ENCODE results near the gene GRIA4.

Gene GRIA4

DNA sequence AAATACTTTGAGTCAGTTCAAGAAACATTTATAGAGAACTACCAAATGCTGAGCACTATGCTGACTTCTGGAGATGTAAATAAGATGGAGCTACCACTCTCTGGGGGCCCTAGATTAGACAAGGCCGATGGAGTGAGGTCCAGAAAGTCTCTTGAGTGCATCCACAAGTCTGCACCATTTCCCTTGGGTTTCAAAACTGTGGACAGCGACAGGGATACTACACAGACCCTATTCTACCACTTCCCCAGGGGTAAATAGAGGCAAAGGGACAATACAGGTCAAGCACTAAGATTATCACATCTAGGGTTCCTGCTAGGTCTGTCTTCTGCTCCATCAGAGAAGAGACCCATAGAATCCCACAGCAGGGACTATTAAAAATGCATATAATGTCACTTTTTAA is 183.2 kb downstream of the GRIA4 start:
- DNase-seq, result no peak

DNA sequence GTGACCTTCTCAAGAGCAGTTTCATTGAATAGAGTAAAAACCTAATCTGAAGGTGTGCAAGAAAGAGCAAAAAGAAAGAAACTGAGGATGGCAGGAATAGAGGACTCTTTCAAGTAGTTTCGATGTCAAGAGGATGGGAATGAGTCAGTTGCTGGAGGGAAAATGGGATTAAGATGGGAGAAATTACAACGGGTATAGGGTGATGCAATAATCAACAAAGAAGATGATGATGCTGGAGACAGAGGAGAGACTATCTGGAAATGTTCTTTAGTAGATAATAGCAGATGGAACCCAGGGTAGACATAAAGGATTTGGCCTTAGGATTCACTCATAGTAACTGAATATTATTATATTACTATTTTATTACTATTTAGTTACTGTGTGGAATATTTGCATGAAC is 189.4 kb downstream of the GRIA4 start:
- DNase-seq, result no peak

DNA sequence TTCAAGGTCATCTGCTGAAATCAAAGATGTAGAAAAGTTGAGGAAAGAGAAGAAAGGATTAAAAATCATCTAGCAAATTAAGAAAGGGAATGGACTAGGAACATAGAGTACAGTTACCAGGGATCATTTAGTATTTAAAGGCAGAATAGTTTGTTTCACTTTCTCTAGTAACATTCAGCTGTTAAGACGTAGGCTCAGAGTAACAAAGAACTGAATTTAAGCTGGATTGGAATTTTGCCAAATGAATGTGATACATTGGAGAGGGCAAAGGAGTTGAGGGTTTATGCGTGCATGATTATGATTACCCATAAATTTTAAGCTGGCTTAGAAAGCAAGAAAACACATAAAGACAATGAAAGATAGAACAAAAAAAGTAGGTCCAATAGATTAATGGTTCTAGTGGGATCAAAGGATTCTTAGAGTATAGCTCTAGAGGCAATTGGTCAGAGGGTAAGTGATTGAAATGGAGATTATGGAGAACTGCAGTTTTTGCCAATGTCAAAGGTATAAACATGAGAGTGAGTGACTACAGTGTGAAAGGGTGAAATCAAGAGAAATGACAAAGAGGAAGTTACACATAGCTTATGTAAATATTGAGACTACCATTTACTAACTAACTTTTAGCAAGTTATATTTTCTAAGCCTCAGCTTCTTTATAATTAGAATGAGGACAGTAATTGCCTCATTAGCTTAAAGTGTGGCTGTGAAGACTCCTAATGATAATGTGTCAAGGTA is 190.0 kb downstream of the GRIA4 start:
- DNase-seq, result no peak

DNA sequence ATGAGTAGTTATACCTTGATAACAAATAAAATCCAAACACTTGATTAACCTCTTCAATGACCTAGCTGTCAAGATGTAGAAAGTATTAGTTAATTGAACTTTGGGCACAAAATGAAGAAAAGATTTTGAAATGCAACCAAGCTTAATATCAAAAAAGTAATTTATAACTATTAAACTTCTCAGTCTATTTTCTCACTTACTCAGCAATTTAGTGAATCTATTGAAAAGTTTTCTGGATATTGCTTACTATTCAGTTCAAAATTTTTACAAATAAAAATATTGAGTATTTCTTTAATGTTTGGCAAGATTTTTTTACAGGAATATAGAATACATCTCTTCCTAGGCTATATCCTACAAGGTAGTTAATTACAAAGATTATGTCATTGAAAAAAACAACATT is 192.5 kb downstream of the GRIA4 start:
- DNase-seq, result no peak

GRCh38 chr11:105811242-105811641 is 201.4 kb downstream of the GRIA4 start:
- DNase-seq, result no peak

GRCh38 chr11:105821372-105821771 is 211.5 kb downstream of the GRIA4 start:
- no peak for DNase-seq

DNA sequence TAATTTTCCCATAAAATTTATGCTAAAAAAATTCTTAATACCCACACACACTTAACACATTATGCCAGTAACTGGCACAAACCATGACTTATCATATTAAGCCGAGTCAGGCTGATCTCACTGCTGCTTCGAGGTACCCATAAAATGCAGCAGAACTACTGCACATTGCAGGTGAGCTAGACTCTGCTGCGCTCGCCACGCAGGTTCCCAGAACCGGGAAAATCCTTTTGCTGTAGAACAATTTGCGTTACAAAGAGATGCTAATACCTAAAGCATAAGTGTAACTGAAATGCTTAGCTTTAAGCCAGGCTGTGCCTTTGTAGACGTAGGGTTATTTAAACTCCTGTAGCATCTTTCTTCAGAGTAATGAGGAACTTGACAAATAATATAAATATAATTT is 211.9 kb downstream of the GRIA4 start:
- no peak for DNase-seq

- no peak for DNase-seq
Observed at GRCh38 chr11:105823495-105824033, 213.7 kb downstream of the GRIA4 start.

GRCh38 chr11:105824457-105825013 is 214.7 kb downstream of the GRIA4 start:
- DNase-seq, result no peak

GRCh38 chr11:105825141-105825540 is 215.3 kb downstream of the GRIA4 start:
- no peak for DNase-seq

DNA sequence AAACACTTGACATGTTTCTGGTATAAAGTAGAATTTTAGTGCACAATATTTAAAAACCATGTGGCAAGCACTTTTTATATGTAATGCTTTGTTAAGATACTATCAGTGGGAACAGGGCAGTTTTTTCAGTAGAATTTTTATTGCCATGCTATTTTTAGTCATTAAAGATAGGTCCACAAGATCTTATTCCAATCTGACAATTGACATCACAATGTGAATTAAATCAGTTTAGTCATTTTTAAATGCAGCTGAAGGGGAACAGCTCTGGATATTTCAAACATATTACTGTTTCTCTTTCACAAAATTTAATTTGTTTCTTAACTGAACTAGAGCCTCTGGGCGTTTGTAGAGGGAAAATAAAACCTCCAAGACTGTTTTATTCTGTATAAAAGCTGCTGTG is 218.0 kb downstream of the GRIA4 start:
- DNase-seq, result no peak

- no peak for DNase-seq
Observed at GRCh38 chr11:105829084-105829483, 219.2 kb downstream of the GRIA4 start.

GRCh38 chr11:105834461-105834860 is 224.6 kb downstream of the GRIA4 start:
- no peak for DNase-seq

GRCh38 chr11:105838668-105839384 is 229.0 kb downstream of the GRIA4 start:
- no peak for DNase-seq

DNA sequence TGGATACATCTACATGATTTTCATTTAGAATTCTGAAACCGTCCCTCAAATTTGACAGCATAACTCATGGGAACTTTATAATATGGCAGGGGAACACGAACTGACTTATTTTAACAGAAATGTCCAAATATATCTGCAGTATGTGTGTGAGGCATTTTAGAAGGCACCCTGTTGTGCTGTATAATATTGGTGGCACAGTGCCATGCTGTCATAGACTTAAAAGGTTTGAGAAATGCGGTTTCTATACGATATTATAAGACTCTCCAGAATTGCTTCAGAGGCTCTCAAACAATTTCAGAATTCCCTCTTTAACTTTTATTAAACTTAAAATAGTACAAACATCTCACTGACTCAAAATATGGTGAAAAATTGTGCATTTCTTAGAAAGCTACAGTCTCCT is 230.5 kb downstream of the GRIA4 start:
- no peak for DNase-seq

GRCh38 chr11:105852403-105852802 is 242.5 kb downstream of the GRIA4 start:
- DNase-seq, result no peak

GRCh38 chr11:105854269-105854668 is 244.4 kb downstream of the GRIA4 start:
- no peak for DNase-seq

GRCh38 chr11:105856954-105857353 is 247.1 kb downstream of the GRIA4 start:
- no peak for DNase-seq

DNA sequence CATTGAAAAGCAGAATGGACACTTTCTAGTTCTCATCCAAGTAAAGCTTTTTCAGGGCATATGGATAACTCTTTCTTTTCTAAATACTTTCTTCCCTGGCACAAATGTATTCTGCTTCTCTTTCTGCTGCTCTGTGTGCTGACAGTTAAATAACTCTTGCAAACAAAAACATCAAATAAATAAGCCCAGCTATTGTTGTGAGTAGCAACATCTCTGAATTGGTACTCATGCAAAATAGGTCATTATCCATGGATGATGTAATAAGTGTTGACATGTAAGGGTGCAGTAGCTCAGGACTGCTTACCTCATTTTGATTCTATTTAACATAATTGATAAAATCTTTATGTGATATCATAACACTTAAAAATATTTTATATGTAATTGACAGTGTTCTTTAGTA is 247.9 kb downstream of the GRIA4 start:
- DNase-seq, result no peak

DNA sequence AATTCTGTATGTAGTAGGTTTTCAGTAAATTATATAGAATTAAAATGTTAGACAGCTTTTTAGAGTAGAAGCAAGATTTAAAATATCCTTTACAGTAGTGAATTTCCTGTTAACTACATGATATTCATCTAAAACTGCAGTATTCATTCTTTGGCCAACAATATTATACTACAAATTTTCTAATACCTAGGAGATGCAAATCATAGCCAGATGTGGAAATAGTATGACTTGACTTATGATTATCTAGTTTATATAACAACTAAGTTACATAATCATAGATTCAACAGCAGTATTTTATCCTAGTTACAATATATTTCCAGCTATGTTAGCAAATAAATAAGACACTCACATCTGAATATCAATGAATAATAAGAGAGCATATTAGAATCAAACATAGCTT is 249.0 kb downstream of the GRIA4 start:
- DNase-seq, result no peak

DNA sequence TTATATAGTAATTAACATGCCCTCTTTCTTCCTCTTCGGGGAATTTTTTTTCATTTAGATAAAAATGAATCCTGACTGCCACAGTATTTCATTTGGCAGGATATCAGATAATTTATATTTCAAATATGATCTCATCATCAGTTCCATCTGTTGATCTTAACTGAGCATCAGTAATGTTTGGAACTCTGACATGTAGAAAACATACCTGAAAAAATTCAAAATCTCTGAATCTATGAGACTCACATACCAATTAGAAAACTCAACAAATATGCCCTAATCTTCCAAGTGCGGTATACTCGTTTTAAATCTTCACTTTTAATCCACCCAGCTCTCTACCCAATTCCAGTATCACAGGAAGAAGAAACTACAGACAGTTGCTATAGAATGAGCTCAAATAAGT is 250.2 kb downstream of the GRIA4 start:
- no peak for DNase-seq

GRCh38 chr11:105861225-105861624 is 251.4 kb downstream of the GRIA4 start:
- DNase-seq, result no peak

DNA sequence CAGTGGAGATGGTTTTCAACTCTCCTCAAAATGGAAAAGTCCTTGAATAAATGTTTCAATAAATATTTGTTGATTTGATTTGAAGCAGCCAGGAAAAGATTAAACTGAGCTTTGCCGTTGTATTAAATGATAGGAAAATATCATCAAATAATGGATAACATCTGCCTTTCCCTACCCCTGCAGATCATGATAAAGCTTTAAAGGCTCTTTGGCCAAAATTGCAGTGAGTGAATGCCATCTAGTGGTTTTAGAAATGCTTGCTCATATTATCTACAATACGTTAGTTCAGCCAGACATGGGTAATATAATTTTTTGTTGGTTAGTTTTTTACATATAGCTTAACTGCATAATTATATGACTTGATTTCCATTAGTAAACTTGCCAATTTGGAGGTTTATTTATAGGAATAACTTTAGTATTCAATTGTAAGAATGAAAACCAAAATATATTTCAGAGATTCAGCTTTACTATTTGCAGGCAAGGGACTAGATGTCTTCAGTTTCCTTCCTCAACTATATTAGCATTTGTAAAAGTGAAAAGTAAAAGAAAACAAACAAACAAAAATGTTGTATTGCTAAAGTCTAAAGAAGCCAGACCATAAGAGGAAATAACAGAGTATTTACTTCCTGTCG is 253.0 kb downstream of the GRIA4 start:
- DNase-seq, result no peak

DNA sequence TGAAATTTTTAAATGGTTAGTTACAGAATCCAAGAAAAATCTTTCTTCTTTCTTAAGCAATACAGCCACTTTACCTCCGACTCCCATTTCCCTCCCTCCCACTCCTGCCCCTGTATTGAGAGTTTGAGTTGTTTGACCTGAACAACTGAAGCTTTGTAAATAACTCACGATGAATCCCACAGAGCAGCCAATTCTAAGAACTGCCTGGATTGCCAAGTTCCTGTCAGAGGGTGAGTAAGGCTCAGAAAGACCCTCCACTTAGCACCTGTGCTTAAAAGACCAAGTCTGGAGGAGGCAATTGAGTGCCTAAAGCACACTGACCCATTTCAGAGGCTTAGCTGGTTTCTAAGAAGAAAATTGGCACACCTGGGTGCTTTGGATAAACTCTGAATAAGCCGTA is 253.7 kb downstream of the GRIA4 start:
- DNase-seq, result no peak
